Natural killer cell (primary cell): ENCODE measurements around the gene GGNBP2. TPM values are rescaled to one million over a fixed set of nuclear protein-coding genes. Genes with fewer than 3 reads are reported as not detected.

Source experiments
- ATAC-seq, 3 donors: fragments of 150-1000 bp in 2 of 3; fragments of 200-7000 bp in 1 of 3; cut with Tn5 transposase; 1 replicate in 1 of 3; 2 replicates in 2 of 3; pipeline ENCODE4 v1.10.0; 2021; ENCODE audit warnings: mild to moderate bottlenecking in 2 of 3, moderate library complexity in 2 of 3
- DNase-seq, 2 donors: peaks; one replicate each; pipeline versions ENCODE4 v3.0.0 to v3.0.0-alpha.2; 2013 to 2021; ENCODE audit warnings: mixed read lengths in 1 of 2
- H3K27ac ChIP-seq: one replicate; pipeline ENCODE4 v1.5.1; 2013; ENCODE audit warnings: mild to moderate bottlenecking, low read length
- H3K27me3 ChIP-seq: one replicate; pipeline ENCODE4 v1.6.1; 2013; ENCODE audit warnings: low read length; ENCODE audit not compliant: control insufficient read depth, insufficient read depth
- H3K36me3 ChIP-seq: one replicate; pipeline ENCODE4 v1.6.1; 2013; ENCODE audit warnings: low read length; ENCODE audit not compliant: control insufficient read depth, insufficient read depth
- H3K4me1 ChIP-seq: one replicate; pipeline ENCODE4 v1.6.1; 2013; ENCODE audit warnings: low read length; ENCODE audit not compliant: control insufficient read depth, insufficient read depth
- H3K4me3 ChIP-seq: one replicate; pipeline ENCODE4 v1.5.1; 2013; ENCODE audit warnings: low read length
- H3K9me3 ChIP-seq: one replicate; pipeline ENCODE4 v1.6.1; 2013; ENCODE audit warnings: low read length; ENCODE audit not compliant: control insufficient read depth, insufficient read depth
- H3K27ac Mint-ChIP-seq, 2 donors: one replicate each; pipeline ENCODE4 v1.8.0; 2022; ENCODE audit warnings: mild to moderate bottlenecking in 2 of 2, mixed read lengths in 2 of 2, moderate library complexity in 1 of 2
- H3K27me3 Mint-ChIP-seq, 2 donors: one replicate each; pipeline ENCODE4 v1.8.0; 2022; ENCODE audit warnings: low read depth in 2 of 2, mixed read lengths in 2 of 2
- H3K36me3 Mint-ChIP-seq: one replicate; pipeline ENCODE4 v1.8.0; 2022; ENCODE audit warnings: mixed read lengths
- H3K4me1 Mint-ChIP-seq, 2 donors: one replicate each; pipeline ENCODE4 v1.8.0; 2022; ENCODE audit warnings: mixed read lengths in 2 of 2
- H3K4me3 Mint-ChIP-seq: one replicate; pipeline ENCODE4 v1.8.0; 2022; ENCODE audit warnings: mild to moderate bottlenecking, moderate library complexity, mixed read lengths
- H3K9me3 Mint-ChIP-seq, 2 donors: one replicate each; pipeline ENCODE4 v1.8.0; 2022; ENCODE audit warnings: mixed read lengths in 2 of 2
- WGBS: methylation state at CpG from one replicate; pipeline ENCODE4 v1.1.7; 2013; ENCODE audit warnings: missing lambda C conversion rate; ENCODE audit not compliant: insufficient coverage; 5-methylcytosine and 5-hydroxymethylcytosine counted together
- intact Hi-C: fragments of 100-400 bp; cut with micrococcal nuclease; formaldehyde crosslinking; loops from one replicate; pipeline ENCODE4 v1.14.2; 2022
- total RNA-seq, 4 donors: library from RNA; stranded (reverse); fragments of 120-200 nt in 1 of 4; gene quantifications; one replicate each; pipeline versions ENCODE4 v1.2.3 to v1.2.4, GENCODE V29; 2013 to 2022
- TF ChIP-seq, protein P1 (sequence below): fragments of 200-600 bp; IDR thresholded peaks from one replicate; pipeline ENCODE4 v1.8.0; 2022; ENCODE audit warnings: antibody characterized with exemption

Gene GGNBP2
- total RNA-seq, 3 donors from 2014 or later (not counting 1 experiment from before 2014, with no cell fraction given): 183 to 233 (median 197) TPM

GRCh38 chr17:36623281-36623680 lies 78.6 kb downstream of the GGNBP2 start:
- Histone ChIP-seq H3K4me1 (no peaks in the 10 kb centered on the region), H3K4me3 (no peak overlapping the region), H3K27me3 (no peaks in the 10 kb centered on the region), H3K27ac (no peak overlapping the region), H3K9me3 (no peaks in the 10 kb centered on the region), H3K36me3 (no peaks in the 10 kb centered on the region)
- no peak for DNase-seq
- H3K36me3 Mint-ChIP-seq: no peaks in the 10 kb centered on the region
- peaks cover 0 to 2% of the 10 kb centered on the region in 2 donors for H3K27me3 Mint-ChIP-seq
- H3K9me3 Mint-ChIP-seq: no peaks in the 10 kb centered on the region
- intact Hi-C loops: no loop called here
- 100% methylated on average over 2 of the region's 3 CpGs for WGBS
- H3K4me1 Mint-ChIP-seq: peaks cover 0 to 5% of the 10 kb centered on the region in 2 donors
- H3K27ac Mint-ChIP-seq: no peak overlapping the region
- H3K4me3 Mint-ChIP-seq: no peak overlapping the region
- ATAC-seq: no peak
- TF ChIP-seq, protein P1, sequence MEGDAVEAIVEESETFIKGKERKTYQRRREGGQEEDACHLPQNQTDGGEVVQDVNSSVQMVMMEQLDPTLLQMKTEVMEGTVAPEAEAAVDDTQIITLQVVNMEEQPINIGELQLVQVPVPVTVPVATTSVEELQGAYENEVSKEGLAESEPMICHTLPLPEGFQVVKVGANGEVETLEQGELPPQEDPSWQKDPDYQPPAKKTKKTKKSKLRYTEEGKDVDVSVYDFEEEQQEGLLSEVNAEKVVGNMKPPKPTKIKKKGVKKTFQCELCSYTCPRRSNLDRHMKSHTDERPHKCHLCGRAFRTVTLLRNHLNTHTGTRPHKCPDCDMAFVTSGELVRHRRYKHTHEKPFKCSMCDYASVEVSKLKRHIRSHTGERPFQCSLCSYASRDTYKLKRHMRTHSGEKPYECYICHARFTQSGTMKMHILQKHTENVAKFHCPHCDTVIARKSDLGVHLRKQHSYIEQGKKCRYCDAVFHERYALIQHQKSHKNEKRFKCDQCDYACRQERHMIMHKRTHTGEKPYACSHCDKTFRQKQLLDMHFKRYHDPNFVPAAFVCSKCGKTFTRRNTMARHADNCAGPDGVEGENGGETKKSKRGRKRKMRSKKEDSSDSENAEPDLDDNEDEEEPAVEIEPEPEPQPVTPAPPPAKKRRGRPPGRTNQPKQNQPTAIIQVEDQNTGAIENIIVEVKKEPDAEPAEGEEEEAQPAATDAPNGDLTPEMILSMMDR: no peak

DNA sequence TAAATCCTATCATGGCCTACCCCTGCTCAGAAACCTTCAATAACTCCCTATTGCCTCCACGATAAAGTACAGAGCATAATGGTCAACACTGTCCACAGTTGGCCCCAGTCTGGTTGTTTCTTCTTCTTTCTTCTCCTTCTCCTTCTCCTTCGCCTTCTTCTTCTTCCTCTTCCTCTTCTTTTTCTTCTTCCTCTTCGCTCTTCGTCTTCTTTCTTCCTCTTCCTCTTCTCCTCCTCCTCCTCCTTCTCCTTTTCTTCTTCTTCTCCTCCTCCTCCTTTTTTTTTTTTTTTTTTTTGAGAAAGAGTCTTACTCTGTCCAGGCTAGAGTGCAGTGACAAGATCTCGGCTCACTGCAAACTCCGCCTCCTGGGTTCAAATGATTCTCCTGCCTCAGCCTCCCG lies 80.5 kb downstream of the GGNBP2 start:
- peaks cover 0 to 5% of the 10 kb centered on the region in 2 donors for H3K4me1 Mint-ChIP-seq
- 79% methylated on average over 7 of the region's 7 CpGs for WGBS
- ATAC-seq: no peak
- H3K4me1 ChIP-seq: no peaks in the 10 kb centered on the region
- H3K36me3 ChIP-seq: no peaks in the 10 kb centered on the region
- no peaks in the 10 kb centered on the region for H3K9me3 Mint-ChIP-seq
- H3K27ac ChIP-seq: no peak overlapping the region
- TF ChIP-seq, protein P1: no peak
- H3K4me3 Mint-ChIP-seq: no peak overlapping the region
- no peak overlapping the region for H3K27ac Mint-ChIP-seq
- H3K27me3 Mint-ChIP-seq: no peaks in the 10 kb centered on the region
- no peak overlapping the region for H3K4me3 ChIP-seq
- intact Hi-C loops: no loop called here
- H3K9me3 ChIP-seq: no peaks in the 10 kb centered on the region
- H3K36me3 Mint-ChIP-seq: no peaks in the 10 kb centered on the region
- no peaks in the 10 kb centered on the region for H3K27me3 ChIP-seq
- DNase-seq: no peak

DNA sequence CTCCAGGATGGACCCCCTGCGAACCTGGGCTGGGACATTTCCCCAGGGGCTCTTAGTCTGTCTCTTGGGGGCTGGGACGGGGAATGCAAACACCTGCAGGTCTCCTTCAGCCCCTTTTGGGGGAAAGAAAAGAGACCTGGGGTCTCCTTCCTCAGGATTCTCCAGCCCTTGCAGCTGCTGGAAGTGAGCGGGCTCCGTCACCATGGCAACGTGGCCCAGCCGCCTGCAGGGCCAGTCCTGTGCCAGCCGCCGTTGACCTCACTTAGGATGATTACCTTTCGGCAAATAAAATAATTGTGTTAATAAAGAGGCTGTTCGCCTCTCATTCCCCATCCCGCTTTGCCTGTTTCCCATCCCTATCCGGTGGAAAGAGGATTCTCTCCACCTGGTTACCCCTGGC lies 82.4 kb downstream of the GGNBP2 start:
- Histone ChIP-seq H3K36me3 (no peaks in the 10 kb centered on the region), H3K27ac (no peak overlapping the region), H3K9me3 (no peaks in the 10 kb centered on the region), H3K4me1 (no peaks in the 10 kb centered on the region), H3K4me3 (no peak overlapping the region), H3K27me3 (no peaks in the 10 kb centered on the region)
- intact Hi-C loops: no loop called here
- no peaks in the 10 kb centered on the region for H3K36me3 Mint-ChIP-seq
- no peak for DNase-seq
- H3K9me3 Mint-ChIP-seq: no peaks in the 10 kb centered on the region
- H3K4me1 Mint-ChIP-seq: no peaks in the 10 kb centered on the region
- H3K27ac Mint-ChIP-seq: no peak overlapping the region
- 92% methylated on average over 12 of the region's 12 CpGs for WGBS
- no peak overlapping the region for H3K4me3 Mint-ChIP-seq
- ATAC-seq: no peak
- TF ChIP-seq, protein P1: no peak
- H3K27me3 Mint-ChIP-seq: no peaks in the 10 kb centered on the region

DNA sequence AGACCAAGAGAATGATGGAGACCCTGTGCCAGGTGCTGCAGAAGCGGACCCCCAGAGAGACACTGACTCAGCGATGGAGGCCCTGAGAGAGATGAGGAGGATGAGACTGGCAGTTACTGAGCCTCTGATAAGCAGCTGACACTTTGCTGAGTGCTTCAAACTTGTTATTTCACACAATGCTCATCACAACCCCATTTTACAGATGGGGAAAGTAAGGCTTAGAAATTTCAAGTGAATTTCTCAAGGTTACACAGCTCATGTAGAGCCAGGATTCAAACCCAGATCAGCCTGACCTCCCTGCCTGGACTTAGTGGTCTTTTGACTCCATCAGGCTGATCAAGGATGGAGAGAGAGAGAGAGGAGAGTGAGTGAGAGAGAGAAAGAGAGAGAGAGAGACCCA lies 83.9 kb downstream of the GGNBP2 start:
- Mint-ChIP-seq H3K36me3 (no peaks in the 10 kb centered on the region), H3K27ac (no peak overlapping the region), H3K9me3 (no peaks in the 10 kb centered on the region), H3K4me3 (no peak overlapping the region), H3K4me1 (no peaks in the 10 kb centered on the region), H3K27me3 (peaks cover 0 to 9% of the 10 kb centered on the region in 2 donors)
- Histone ChIP-seq H3K36me3 (no peaks in the 10 kb centered on the region), H3K4me1 (no peaks in the 10 kb centered on the region), H3K27me3 (no peaks in the 10 kb centered on the region), H3K9me3 (no peaks in the 10 kb centered on the region), H3K4me3 (no peak overlapping the region), H3K27ac (no peak overlapping the region)
- DNase-seq (no peak), ATAC-seq (no peak)
- 97% methylated on average over 2 of the region's 2 CpGs for WGBS
- intact Hi-C loops: loop anchor here (2.0 kb wide), 2 partner anchors 78 to 610 kb away; no protein-coding TSS in a partner anchor
- TF ChIP-seq, protein P1: no peak
